ENCODE data around the gene CALML4. TPM values are rescaled to one million over a fixed set of nuclear protein-coding genes. Genes with fewer than 3 reads are reported as not detected.
"Not testable (repeated sequence)": the region's sequence is repeated elsewhere in the genome, so short reads cannot be mapped to it uniquely, and the experiment has no call there.

CALML4 gene
- total RNA-seq (2014; rRNA removed; shearing (Covaris generic)): 1.1 and 2.4 TPM in 2 replicates

- DNase-seq (ENCODE audit: low spot score): peak; percentile 90
- in situ Hi-C loops (cut with HindIII; ENCODE audit: low sequenced_read_pairs): no loop called here
Measured at GRCh38 chr15:68204776-68205557, at the start of gene CALML4. Gene CALML4 (minus strand): TSS chr15:68205332. CDS start chr15:68205247, 85 bp downstream.

GRCh38 chr15:68252925-68253534, 47.9 kb upstream of the CALML4 start:
- in situ Hi-C loops (cut with HindIII; ENCODE audit: low sequenced_read_pairs): no loop called here
- DNase-seq (ENCODE audit: low spot score): peak; percentile 86

GRCh38 chr15:68249058-68249713, 44.1 kb upstream of the CALML4 start:
- in situ Hi-C loops (cut with HindIII; ENCODE audit: low sequenced_read_pairs): no loop called here

GRCh38 chr15:68244235-68244634, 39.1 kb upstream of the CALML4 start:
- no peak for DNase-seq (ENCODE audit: low spot score)
- in situ Hi-C loops (cut with HindIII; ENCODE audit: low sequenced_read_pairs): no loop called here

More at GRCh38 chr15:68249058-68249713, 44.1 kb upstream of the CALML4 start:
- no peak for DNase-seq (ENCODE audit: low spot score)

- in situ Hi-C loops (cut with HindIII; ENCODE audit: low sequenced_read_pairs): no loop called here
- no peak for DNase-seq (ENCODE audit: low spot score)
Measured at GRCh38 chr15:68241088-68241935, 36.2 kb upstream of the CALML4 start.

- in situ Hi-C loops (cut with HindIII; ENCODE audit: low sequenced_read_pairs): no loop called here
Measured at GRCh38 chr15:68239025-68239424, 33.9 kb upstream of the CALML4 start.

GRCh38 chr15:68235022-68235421, 29.9 kb upstream of the CALML4 start:
- DNase-seq (ENCODE audit: low spot score): no peak
- in situ Hi-C loops (cut with HindIII; ENCODE audit: low sequenced_read_pairs): no loop called here

More at GRCh38 chr15:68239025-68239424, 33.9 kb upstream of the CALML4 start:
- no peak for DNase-seq (ENCODE audit: low spot score)

GRCh38 chr15:68234520-68234919, 29.4 kb upstream of the CALML4 start:
- in situ Hi-C loops (cut with HindIII; ENCODE audit: low sequenced_read_pairs); DNase-seq (ENCODE audit: low spot score): not testable (repeated sequence)

- in situ Hi-C loops (cut with HindIII; ENCODE audit: low sequenced_read_pairs): no loop called here
- no peak for DNase-seq (ENCODE audit: low spot score)
Measured at GRCh38 chr15:68234060-68234459, 28.9 kb upstream of the CALML4 start.

- in situ Hi-C loops (cut with HindIII; ENCODE audit: low sequenced_read_pairs): no loop called here
Measured at GRCh38 chr15:68232937-68233336, 27.8 kb upstream of the CALML4 start.

GRCh38 chr15:68232449-68232848, 27.3 kb upstream of the CALML4 start:
- in situ Hi-C loops (cut with HindIII; ENCODE audit: low sequenced_read_pairs): no loop called here
- no peak for DNase-seq (ENCODE audit: low spot score)

More at GRCh38 chr15:68232937-68233336, 27.8 kb upstream of the CALML4 start:
- DNase-seq (ENCODE audit: low spot score): no peak

GRCh38 chr15:68231102-68231818, 26.1 kb upstream of the CALML4 start:
- in situ Hi-C loops (cut with HindIII; ENCODE audit: low sequenced_read_pairs): no loop called here
- DNase-seq (ENCODE audit: low spot score): no peak

- in situ Hi-C loops (cut with HindIII; ENCODE audit: low sequenced_read_pairs): no loop called here
Measured at GRCh38 chr15:68230157-68231100, 25.3 kb upstream of the CALML4 start.

GRCh38 chr15:68229386-68230156, 24.4 kb upstream of the CALML4 start, which contains the start of gene CLN6:
Gene CLN6 (minus strand): TSS chr15:68229728. CDS start chr15:68229584, 144 bp downstream.
- in situ Hi-C loops (cut with HindIII; ENCODE audit: low sequenced_read_pairs): no loop called here
- peak; percentile 86 for DNase-seq (ENCODE audit: low spot score)

More at GRCh38 chr15:68230157-68231100, 25.3 kb upstream of the CALML4 start:
- DNase-seq (ENCODE audit: low spot score): peak; percentile 36

GRCh38 chr15:68228971-68229385, 23.8 kb upstream of the CALML4 start:
- no peak for DNase-seq (ENCODE audit: low spot score)
- in situ Hi-C loops (cut with HindIII; ENCODE audit: low sequenced_read_pairs): no loop called here

- in situ Hi-C loops (cut with HindIII; ENCODE audit: low sequenced_read_pairs): no loop called here
- no peak for DNase-seq (ENCODE audit: low spot score)
Measured at GRCh38 chr15:68228143-68228970, 23.2 kb upstream of the CALML4 start.
